Measurements from ENCODE around the gene WNK3. TPM values are rescaled to one million over a fixed set of nuclear protein-coding genes. Genes with fewer than 3 reads are reported as not detected.

WNK3 gene
- total RNA-seq (12.4 and 12.5 TPM in 2 replicates), polyA plus RNA-seq (9.8 and 10.6 TPM in 2 replicates)

DNA sequence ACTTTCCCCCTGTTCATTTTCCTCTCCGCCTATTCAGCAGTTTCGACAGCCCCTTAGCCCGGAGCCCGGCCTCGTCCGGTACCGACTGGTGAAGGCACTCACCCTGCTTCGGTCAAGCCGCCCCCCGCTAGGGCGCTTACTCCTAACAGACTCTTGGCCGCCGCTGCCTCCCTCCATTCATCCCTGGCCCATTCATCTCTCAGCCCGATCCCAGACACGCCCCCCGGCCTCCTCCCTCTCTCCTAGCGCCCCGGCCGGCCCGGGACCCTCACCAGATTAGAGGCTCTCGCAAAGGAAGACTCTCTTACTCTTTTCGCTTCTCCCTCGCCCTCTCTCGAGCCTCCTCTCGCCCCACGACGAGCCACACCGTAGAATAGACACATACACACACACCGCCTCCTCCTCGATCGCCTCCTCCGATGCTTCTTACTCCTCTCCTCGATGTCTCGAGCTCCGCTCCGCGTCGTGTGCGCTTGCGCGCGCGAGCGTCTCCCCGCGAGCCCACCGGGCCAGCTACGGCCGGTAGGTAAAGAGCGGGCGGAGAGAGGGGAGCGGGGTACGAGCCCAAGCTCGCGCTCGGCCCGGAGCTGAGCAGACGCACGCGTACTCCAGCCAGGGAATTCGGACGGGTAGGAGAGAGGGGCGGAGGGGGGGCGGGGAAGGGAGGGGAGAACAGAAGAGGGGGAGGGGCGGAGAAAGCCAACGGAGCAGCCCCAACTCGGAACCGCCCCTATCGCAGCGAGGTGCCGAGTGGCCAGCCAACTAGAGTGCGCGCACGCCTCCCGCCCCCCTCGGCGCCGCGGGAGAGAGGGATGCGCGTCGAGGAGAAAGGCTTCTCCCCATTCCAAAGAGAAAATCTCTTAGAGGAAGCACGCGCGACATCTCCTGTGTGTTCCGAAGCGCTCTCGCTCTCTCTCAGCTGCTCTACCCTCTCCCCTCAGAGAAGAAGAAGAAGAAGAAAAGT, at the start of gene WNK3:
Gene WNK3 (minus strand): TSS at position 633 of the 964 bp plus-strand sequence.
- peak within 1 kb of the TSS; percentile 96 for H3K27ac ChIP-seq
- H4K20me1 ChIP-seq (ENCODE audit: insufficient read depth, poor library complexity, severe bottlenecking) = no peaks in the 10 kb centered on the region
- H3K9me3 ChIP-seq (ENCODE audit: low read depth) = no peaks in the 10 kb centered on the region
- peaks cover 37% of the 10 kb centered on the region for H3K79me2 ChIP-seq
- 59% methylated on average over 77 of the region's 88 CpGs for WGBS (ENCODE audit: low lambda C conversion rate, missing lambda C conversion rate)
- no peaks in the 10 kb centered on the region for H3K9me2 ChIP-seq (replicated peaks; ENCODE audit: insufficient read depth)
- H3K4me1 ChIP-seq (ENCODE audit: insufficient read depth) = no peaks in the 10 kb centered on the region
- peak within 1 kb of the TSS; percentile 82 for H3K4me2 ChIP-seq
- no peaks in the 10 kb centered on the region for H3K36me3 ChIP-seq (replicated peaks; ENCODE audit: insufficient read depth, low read depth)
- TF ChIP-seq, protein P1, sequence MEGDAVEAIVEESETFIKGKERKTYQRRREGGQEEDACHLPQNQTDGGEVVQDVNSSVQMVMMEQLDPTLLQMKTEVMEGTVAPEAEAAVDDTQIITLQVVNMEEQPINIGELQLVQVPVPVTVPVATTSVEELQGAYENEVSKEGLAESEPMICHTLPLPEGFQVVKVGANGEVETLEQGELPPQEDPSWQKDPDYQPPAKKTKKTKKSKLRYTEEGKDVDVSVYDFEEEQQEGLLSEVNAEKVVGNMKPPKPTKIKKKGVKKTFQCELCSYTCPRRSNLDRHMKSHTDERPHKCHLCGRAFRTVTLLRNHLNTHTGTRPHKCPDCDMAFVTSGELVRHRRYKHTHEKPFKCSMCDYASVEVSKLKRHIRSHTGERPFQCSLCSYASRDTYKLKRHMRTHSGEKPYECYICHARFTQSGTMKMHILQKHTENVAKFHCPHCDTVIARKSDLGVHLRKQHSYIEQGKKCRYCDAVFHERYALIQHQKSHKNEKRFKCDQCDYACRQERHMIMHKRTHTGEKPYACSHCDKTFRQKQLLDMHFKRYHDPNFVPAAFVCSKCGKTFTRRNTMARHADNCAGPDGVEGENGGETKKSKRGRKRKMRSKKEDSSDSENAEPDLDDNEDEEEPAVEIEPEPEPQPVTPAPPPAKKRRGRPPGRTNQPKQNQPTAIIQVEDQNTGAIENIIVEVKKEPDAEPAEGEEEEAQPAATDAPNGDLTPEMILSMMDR (IDR thresholded peaks at IDR 0.05; ENCODE audit: poor library complexity) = no peak
- TF ChIP-seq EZH2phosphoT487 (IDR thresholded peaks at IDR 0.05; ENCODE audit: low read depth, severe bottlenecking, unreplicated experiment) (no peak), EZH2 (IDR thresholded peaks at IDR 0.05; ENCODE audit: borderline replicate concordance) (no peak)
- no peaks in the 10 kb centered on the region for H3K27me3 ChIP-seq
- H3K4me3 ChIP-seq = peak within 1 kb of the TSS; percentile 61
- peak; percentile 91 for DNase-seq (ENCODE audit: low spot score)
- peak within 1 kb of the TSS; percentile 85 for H2AFZ ChIP-seq

DNA sequence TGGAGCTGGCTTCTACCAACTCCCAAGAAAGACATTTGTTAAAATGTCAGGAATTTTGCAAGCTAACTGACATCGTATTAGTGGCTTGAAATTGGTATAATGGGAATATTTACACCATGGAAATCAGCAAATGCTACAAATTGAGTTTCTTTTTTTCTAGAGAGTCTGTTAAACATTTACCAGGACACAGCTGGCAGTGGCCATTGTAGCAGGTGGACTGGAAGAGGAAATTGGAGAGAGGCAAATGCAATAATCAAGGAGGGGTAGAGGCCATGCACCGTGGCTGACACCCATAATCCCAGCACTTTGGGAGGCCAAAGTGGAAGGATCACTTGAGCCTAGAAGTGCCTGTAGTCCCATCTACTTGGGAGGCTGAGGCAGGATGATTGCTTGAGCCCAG, 49.4 kb upstream of the WNK3 start:
- H3K9me2 ChIP-seq (replicated peaks; ENCODE audit: insufficient read depth) = no peaks in the 10 kb centered on the region
- no peaks in the 10 kb centered on the region for H3K36me3 ChIP-seq (replicated peaks; ENCODE audit: insufficient read depth, low read depth)
- no peaks in the 10 kb centered on the region for H3K9me3 ChIP-seq (ENCODE audit: low read depth)
- H2AFZ ChIP-seq = no peak overlapping the region
- no peaks in the 10 kb centered on the region for H3K79me2 ChIP-seq
- no peak for DNase-seq (ENCODE audit: low spot score)
- no peak for TF ChIP-seq EZH2phosphoT487 (IDR thresholded peaks at IDR 0.05; ENCODE audit: low read depth, severe bottlenecking, unreplicated experiment)
- TF ChIP-seq, protein P1 (IDR thresholded peaks at IDR 0.05; ENCODE audit: poor library complexity) = no peak
- no peak for TF ChIP-seq EZH2 (IDR thresholded peaks at IDR 0.05; ENCODE audit: borderline replicate concordance)
- H3K27ac ChIP-seq = no peak overlapping the region
- H3K27me3 ChIP-seq = no peaks in the 10 kb centered on the region
- no peak overlapping the region for H3K4me2 ChIP-seq
- no peaks in the 10 kb centered on the region for H3K4me1 ChIP-seq (ENCODE audit: insufficient read depth)
- H4K20me1 ChIP-seq (ENCODE audit: insufficient read depth, poor library complexity, severe bottlenecking) = no peaks in the 10 kb centered on the region
- no peak overlapping the region for H3K4me3 ChIP-seq
- 72% methylated on average over 2 of the region's 2 CpGs for WGBS (ENCODE audit: low lambda C conversion rate, missing lambda C conversion rate)

DNA sequence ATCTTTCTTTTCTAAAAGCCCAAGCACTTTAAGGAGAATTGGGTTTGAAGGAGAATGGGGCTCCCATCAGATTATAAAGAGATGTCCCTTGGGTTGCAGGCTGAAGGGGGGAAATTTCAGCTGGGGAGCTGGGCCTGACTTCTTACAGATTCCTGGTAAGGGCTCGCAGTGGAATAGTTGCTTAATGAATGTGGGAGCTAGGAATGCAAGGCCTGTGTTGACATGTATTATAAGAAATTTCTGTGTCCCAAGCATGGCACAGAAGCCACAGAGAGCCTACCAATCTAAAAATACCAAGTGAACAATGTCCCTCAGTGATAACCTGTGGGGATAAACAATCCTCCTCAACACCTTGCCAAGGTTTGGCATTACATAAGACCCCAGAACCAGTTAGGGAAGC, 39.3 kb upstream of the WNK3 start:
- no peaks in the 10 kb centered on the region for H3K79me2 ChIP-seq
- no peak overlapping the region for H3K4me2 ChIP-seq
- no peak overlapping the region for H3K4me3 ChIP-seq
- H3K4me1 ChIP-seq (ENCODE audit: insufficient read depth) = no peaks in the 10 kb centered on the region
- no peaks in the 10 kb centered on the region for H3K27me3 ChIP-seq
- DNase-seq (ENCODE audit: low spot score) = no peak
- H3K36me3 ChIP-seq (replicated peaks; ENCODE audit: insufficient read depth, low read depth) = no peaks in the 10 kb centered on the region
- WGBS (ENCODE audit: low lambda C conversion rate, missing lambda C conversion rate) = 65% methylated on average over 1 of the region's 1 CpG
- H3K9me3 ChIP-seq (ENCODE audit: low read depth) = no peaks in the 10 kb centered on the region
- H3K9me2 ChIP-seq (replicated peaks; ENCODE audit: insufficient read depth) = no peaks in the 10 kb centered on the region
- H3K27ac ChIP-seq = no peak overlapping the region
- H4K20me1 ChIP-seq (ENCODE audit: insufficient read depth, poor library complexity, severe bottlenecking) = no peaks in the 10 kb centered on the region
- no peak overlapping the region for H2AFZ ChIP-seq
- no peak for TF ChIP-seq EZH2phosphoT487 (IDR thresholded peaks at IDR 0.05; ENCODE audit: low read depth, severe bottlenecking, unreplicated experiment)
- no peak for TF ChIP-seq EZH2 (IDR thresholded peaks at IDR 0.05; ENCODE audit: borderline replicate concordance)
- TF ChIP-seq, protein P1 (IDR thresholded peaks at IDR 0.05; ENCODE audit: poor library complexity) = no peak

Data from hepatocyte (in vitro differentiated cells).